Stimulated activated naive CD4-positive, alpha-beta T cell treated with Interleukin-2 at 50 U/mL for 16 hours (primary cell): ENCODE measurements around the gene DAB2.

Experiments
- DNase-seq: peaks from one replicate; lab custom pipeline; 2025; lab: John Stamatoyannopoulos, UW

Gene DAB2

GRCh38 chr5:39381376-39381775 is 43.4 kb downstream of the DAB2 start:
- no peak for DNase-seq

DNA sequence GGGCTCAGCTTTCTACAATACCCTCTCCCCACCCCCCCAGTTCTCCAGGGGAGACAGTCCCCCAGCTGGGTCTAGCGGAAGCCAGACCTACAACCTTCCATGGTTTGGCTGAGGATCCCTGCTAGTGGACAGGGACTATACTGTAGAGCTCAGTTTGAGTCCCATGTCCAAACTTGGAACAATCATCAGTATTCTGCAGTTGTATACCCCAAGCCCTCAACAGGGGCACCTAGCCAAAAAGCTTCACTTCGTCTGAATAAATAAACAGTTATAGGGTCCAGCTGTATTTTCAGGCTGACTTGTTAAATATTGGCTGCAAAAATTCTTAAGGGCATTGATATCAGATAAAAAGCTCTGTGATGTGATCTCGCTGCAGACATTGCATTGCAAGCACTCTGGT is 45.1 kb downstream of the DAB2 start:
- DNase-seq = no peak

DNA sequence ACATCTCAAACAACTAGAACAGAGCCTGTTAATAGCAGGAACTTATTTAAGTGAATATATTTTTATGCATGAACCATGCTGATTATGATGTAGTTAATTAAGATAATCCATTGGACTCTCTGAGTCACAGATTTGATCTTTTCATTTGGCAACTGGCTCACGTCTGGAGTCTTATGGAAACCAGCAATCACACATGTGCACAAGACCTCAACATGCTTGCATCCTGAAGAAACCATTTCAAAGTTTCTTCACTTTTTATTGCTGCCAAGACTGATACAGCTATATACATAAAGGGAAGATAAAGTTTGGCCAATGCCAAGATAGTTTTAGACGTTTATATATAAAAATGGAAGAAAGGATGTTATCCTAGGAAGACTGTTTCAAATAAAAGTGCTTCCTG is 47.2 kb downstream of the DAB2 start:
- DNase-seq = no peak

GRCh38 chr5:39376293-39376714 is 48.5 kb downstream of the DAB2 start:
- DNase-seq = peak; percentile 2

DNA sequence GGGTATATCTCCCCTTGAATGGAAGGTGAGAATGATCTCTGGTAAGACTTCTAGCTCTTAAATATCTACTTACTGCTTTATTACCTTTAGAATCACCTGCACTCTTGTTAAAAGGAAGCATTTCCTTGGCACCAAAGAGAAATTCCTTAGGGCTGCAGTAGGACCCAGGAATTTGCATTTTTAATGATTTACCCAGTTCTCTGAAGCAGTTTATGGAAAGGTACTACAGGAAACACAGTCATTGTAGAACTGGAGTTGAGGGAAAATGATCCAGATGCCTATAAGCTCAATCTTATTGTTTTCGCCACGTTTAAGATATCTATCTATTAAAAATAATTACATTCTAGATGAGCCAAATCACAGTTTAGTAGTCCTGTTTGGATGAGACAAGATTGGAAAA is 51.0 kb downstream of the DAB2 start:
- no peak for DNase-seq

DNA sequence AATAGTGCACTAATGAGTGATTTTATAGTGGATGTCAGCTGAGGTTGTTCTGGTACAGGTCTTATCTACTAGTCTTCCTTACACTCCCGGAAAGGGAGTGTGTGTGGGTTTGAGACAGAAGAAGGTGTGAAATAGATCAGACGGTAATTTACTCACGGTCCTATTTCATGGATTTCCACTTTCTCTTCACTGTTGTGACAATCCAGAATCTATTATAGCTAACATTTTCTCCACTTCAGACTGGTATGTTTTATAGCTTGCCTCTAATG is 53.5 kb downstream of the DAB2 start:
- DNase-seq = no peak

DNA sequence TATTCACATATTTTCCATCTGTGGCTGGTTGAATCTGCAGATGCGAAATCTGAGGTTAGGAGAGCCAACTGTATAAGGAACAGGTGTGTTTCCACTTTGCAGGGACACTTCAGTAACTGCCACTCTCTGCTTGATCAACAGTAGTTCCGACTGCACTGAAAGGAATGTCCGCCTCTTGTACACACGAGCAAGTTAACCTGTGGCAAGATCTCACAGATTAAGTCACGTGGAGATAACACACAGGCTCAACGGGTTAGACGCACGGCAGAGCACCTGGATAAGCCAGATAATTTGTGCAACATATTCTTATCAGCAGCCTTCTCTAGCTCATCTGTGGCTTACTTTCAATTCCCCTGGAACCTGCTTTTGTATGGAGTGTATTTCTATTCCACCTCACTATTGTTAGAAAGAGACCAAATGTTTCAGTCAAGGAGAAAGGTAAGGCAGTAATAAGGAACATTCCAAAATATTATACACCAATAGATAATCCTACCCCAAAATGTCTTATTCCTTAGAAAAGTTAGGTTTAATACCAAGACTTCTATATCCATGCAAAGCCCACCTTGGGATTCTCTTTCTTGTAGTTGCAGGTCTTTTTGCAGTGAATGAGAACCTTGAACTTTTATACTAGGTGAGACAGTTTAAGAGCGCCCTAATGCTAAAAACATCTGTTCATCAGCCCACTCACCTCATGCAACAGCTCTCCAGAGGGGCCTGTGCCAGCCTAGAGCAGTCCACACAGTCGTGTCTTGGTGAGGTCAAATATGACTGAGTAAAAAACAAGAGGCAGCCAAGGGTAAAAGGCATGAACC is 54.0 kb downstream of the DAB2 start:
- no peak for DNase-seq

- no peak for DNase-seq
These were observed 55.5 kb downstream of the DAB2 start for GRCh38 chr5:39369123-39369815.

GRCh38 chr5:39368116-39368515 is 56.7 kb downstream of the DAB2 start:
- no peak for DNase-seq

- DNase-seq = no peak
These were observed 57.1 kb downstream of the DAB2 start for GRCh38 chr5:39367711-39368110.

DNA sequence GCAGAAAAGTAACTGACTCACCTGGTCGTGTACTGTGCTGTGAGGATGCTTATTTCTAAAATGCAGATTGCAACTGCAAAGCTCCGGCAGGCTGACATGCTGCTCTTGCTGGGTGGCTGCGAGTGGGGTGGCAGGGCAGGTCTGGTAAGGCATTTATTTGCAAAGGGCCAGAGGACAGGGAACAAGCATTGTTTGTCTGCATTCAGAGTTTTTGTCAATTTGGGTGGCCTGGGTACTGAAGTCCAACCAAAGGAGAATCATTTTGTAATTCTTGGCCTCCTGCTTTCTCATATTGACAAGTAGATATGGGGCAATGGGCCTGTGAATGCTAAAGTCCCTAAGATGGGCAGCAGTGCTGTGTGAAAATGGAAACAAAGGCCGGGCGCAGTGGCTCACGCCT is 60.4 kb downstream of the DAB2 start, which contains the start of gene C9:
C9 (minus strand) TSS at position 129 of the 400 bp plus-strand sequence; CDS start at position 98, 31 bp downstream.
- DNase-seq = no peak

- DNase-seq = no peak
These were observed 61.6 kb downstream of the DAB2 start for GRCh38 chr5:39363217-39363616.

- DNase-seq = no peak
These were observed 62.1 kb downstream of the DAB2 start for GRCh38 chr5:39362646-39363045.

DNA sequence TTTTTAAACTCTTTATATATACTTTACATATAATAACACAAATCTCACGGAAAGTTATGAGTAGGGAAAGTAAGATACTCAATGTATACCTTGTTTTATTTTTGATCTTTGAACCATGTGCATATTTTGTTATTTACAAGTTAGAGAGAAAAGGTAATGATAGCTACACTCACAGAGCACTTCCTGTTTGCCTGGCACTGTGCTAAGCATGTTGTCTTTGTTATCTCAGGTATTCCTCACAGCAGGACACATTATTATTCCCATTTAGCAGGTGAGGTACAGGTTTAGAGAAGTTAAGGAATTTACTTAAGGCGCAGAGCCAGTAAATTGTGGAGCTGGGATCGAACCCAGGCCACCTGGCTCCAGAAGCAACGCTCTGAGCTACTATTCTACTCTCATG is 63.5 kb downstream of the DAB2 start:
- no peak for DNase-seq

- DNase-seq = no peak
These were observed 64.2 kb downstream of the DAB2 start for GRCh38 chr5:39360471-39361111.

DNA sequence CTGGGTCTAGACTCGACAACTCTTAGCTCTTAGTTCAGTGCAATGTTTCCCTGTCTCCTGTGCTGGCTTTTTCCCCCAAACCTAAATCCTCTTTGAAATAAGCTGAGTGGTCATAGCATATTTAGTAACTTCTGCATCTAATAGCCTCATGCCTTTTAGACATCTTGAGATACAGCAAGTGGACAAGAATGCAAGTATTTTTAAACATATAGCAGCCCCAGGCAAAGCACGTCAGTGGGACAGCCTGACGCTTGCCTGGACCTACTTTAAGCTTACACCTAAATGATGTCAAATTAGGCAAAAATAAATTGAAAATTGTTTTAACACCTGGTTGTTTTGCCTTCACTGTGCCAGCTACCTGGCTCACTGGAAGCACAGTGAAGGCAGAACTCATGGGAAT is 68.5 kb downstream of the DAB2 start:
- no peak for DNase-seq

- DNase-seq = no peak
These were observed 69.5 kb downstream of the DAB2 start for GRCh38 chr5:39355324-39355723.

DNA sequence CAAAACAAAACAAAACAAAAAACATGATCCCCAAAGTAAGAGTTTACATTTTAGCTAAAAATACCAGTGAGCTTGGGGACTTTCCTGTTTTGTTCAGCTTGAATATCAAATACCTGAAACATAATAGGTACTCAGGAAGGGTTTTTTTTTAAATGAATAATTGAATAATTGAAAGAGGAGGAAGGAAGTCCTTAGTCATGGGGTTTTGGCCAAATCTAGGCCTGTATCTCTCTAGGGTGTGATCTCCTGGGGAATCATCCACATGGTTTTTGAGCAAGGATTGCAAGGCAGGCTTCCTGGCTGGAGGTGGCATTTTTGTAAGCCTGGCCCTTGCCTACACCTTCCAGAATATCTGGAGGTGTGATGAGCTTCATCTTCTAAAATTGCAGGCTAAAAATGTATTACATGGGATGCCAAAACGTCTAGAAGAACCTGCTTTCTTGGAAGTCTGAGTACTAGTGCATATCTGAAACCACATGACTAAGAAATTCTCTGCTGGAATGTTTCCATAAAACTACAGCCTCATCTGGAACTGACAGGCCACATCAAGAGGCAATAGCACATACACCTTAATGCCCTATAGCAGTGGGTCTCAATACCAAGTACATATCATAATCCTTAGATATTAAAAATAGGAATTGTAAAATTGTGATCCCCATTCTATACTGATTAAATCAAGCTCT is 70.9 kb downstream of the DAB2 start:
- DNase-seq = no peak

DNA sequence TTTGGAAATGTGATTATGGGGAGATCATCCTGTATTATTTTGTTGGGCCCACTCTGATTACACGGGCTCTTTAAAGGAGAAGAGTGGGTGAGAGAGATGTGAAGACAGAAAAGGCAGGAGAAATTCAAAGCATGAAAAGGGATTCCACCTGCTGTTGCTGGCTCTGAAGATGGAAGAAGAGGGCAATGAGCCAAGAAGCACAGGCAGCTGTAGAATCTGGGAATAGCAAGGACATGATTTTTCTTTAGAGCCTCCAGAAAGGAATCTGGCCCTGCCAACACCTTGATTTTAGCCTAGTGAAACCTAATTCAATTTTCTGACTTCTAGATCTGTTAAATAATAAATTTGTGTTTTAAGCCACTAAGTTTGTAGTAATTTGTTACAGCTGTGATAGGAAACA is 71.8 kb downstream of the DAB2 start:
- DNase-seq = no peak

GRCh38 chr5:39352170-39352569 is 72.6 kb downstream of the DAB2 start:
- DNase-seq = no peak

DNA sequence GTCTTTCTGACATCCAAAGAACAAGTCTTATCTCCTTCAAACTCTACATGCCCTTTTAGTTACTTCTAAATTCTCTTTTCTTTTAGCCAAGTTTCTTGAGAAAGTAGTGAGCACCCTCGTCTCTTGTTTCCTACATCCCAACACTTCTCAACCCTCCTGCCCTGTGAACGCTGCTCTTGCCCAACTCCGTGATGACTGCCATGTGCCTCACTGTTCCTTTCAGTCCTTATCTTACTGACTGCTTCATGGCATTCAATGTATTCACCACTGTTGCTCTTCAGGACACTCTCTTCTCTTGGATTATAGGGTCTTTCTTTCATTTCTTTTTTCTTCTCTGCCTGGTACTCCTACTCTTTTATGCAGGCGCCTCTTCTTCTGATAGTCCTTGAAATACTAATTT is 75.3 kb downstream of the DAB2 start:
- no peak for DNase-seq

GRCh38 chr5:39342460-39342859 is 82.3 kb downstream of the DAB2 start:
- no peak for DNase-seq

- DNase-seq = no peak
These were observed 82.9 kb downstream of the DAB2 start for GRCh38 chr5:39341896-39342295.
